WERI-Rb-1 (cell line): ENCODE results near the gene ZNF516.

Source experiments
- DNase-seq: peaks from one replicate; pipeline ENCODE4 v3.0.0-alpha.2; 2020
- H3K27ac ChIP-seq: fragments of 250-450 bp; sonication (Bioruptor Pico); 2 replicates; pipeline ENCODE4 v1.5.1; 2020; ENCODE audit warnings: mild to moderate bottlenecking, moderate library complexity
- H3K27me3 ChIP-seq: fragments of 250-450 bp; sonication (Bioruptor Pico); 2 replicates; pipeline ENCODE4 v1.5.1; 2021; ENCODE audit warnings: mild to moderate bottlenecking, low read depth, moderate library complexity; ENCODE audit not compliant: insufficient read depth, severe bottlenecking
- H3K36me3 ChIP-seq: fragments of 250-450 bp; sonication (Bioruptor Pico); 2 replicates; pipeline ENCODE4 v1.5.1; 2020; ENCODE audit warnings: mild to moderate bottlenecking, moderate library complexity
- H3K4me3 ChIP-seq: 2 replicates; pipeline ENCODE4 v1.5.1; 2011; ENCODE audit warnings: low read depth, mild to moderate bottlenecking, control low read depth, low read length
- H3K9me3 ChIP-seq: fragments of 250-450 bp; sonication (Bioruptor Pico); 2 replicates; pipeline ENCODE4 v1.5.1; 2021; ENCODE audit warnings: mild to moderate bottlenecking, moderate library complexity; ENCODE audit not compliant: severe bottlenecking
- TF ChIP-seq, protein P1 (sequence below): IDR thresholded peaks from 2 replicates; pipeline ENCODE4 v1.5.1; 2011; ENCODE audit warnings: low read depth, mild to moderate bottlenecking, control low read depth, inconsistent platforms, low read length

Gene ZNF516

DNA sequence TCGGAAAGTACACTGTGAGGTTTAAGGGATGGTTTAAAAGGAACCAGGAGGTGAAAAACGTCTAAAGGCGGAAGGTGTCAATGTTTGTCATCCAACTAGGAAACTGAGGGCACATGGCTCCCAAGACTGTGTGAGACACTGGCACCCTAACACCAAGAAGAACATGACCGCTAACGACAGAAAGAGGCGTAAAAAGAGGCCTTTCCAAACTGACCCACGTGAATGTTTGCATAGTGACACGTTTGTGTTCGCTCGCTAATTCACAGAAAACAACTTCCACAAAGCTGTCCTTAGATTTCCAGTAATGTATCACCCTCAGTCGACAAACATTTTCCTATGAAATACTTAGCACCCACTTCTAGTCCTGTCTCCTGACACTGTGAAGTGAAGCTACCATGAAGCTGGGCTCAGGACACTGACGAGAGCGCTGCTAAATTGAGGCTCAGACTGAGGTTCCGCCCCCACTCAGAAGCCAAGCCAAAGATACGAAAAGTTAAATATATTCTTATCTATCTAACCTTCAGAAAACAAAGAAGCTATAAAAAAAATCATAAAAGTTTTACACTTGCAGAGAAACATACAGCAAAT is 86.5 kb downstream of the ZNF516 start:
- TF ChIP-seq, protein P1, sequence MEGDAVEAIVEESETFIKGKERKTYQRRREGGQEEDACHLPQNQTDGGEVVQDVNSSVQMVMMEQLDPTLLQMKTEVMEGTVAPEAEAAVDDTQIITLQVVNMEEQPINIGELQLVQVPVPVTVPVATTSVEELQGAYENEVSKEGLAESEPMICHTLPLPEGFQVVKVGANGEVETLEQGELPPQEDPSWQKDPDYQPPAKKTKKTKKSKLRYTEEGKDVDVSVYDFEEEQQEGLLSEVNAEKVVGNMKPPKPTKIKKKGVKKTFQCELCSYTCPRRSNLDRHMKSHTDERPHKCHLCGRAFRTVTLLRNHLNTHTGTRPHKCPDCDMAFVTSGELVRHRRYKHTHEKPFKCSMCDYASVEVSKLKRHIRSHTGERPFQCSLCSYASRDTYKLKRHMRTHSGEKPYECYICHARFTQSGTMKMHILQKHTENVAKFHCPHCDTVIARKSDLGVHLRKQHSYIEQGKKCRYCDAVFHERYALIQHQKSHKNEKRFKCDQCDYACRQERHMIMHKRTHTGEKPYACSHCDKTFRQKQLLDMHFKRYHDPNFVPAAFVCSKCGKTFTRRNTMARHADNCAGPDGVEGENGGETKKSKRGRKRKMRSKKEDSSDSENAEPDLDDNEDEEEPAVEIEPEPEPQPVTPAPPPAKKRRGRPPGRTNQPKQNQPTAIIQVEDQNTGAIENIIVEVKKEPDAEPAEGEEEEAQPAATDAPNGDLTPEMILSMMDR = no peak

DNA sequence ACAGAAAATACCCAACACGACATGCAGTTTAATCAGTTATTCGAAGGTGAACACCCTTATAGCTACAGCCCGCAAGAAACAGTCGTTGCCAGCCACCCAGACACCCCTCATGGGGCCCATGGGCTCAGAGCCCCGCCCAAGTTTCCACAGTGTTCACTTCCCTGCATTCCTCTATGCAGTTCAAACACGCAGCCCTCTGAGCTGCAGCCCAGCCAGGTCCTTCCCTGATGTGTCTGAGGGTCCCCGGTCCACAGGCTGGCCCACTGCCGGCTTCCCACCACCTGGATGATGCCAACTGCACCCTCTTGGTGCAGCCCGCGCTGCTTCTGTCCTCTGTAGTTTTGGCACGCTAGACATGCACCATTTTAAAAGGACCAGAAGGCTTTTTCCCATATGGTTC is 87.4 kb downstream of the ZNF516 start:
- no peaks in the 10 kb centered on the region for H3K27me3 ChIP-seq
- no peaks in the 10 kb centered on the region for H3K9me3 ChIP-seq
- H3K4me3 ChIP-seq = no peak overlapping the region
- peaks cover 37% of the 10 kb centered on the region for H3K36me3 ChIP-seq
- no peak for DNase-seq
- H3K27ac ChIP-seq = no peak overlapping the region
- TF ChIP-seq, protein P1 = no peak

More for the DNA sequence above, 86.5 kb downstream of the ZNF516 start:
- Histone ChIP-seq H3K27ac (no peak overlapping the region), H3K9me3 (no peaks in the 10 kb centered on the region), H3K27me3 (no peaks in the 10 kb centered on the region), H3K4me3 (no peak overlapping the region), H3K36me3 (peaks cover 33% of the 10 kb centered on the region)
- no peak for DNase-seq

DNA sequence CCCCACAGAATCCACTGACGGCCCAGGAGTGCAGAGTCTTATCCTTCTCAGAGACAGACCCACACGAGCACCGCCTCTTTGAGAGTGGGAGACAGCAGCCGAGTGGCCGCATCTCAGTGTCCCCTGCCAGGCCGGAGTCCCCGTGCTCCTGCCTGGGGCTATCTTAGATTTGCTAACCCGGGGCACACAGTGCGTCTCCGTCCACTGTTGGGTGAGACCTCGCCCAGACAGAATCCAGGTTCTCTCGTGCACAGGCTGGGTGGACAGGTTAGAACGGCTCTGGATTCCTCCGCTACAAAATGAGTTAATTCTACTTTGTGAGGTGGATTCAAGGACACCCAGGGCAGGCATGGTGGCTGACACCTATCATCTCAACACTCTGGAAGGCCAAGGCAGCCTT is 88.3 kb downstream of the ZNF516 start:
- no peak overlapping the region for H3K27ac ChIP-seq
- H3K36me3 ChIP-seq = peaks cover 43% of the 10 kb centered on the region
- TF ChIP-seq, protein P1 = no peak
- DNase-seq = no peak
- no peaks in the 10 kb centered on the region for H3K9me3 ChIP-seq
- H3K4me3 ChIP-seq = no peak overlapping the region
- no peaks in the 10 kb centered on the region for H3K27me3 ChIP-seq

DNA sequence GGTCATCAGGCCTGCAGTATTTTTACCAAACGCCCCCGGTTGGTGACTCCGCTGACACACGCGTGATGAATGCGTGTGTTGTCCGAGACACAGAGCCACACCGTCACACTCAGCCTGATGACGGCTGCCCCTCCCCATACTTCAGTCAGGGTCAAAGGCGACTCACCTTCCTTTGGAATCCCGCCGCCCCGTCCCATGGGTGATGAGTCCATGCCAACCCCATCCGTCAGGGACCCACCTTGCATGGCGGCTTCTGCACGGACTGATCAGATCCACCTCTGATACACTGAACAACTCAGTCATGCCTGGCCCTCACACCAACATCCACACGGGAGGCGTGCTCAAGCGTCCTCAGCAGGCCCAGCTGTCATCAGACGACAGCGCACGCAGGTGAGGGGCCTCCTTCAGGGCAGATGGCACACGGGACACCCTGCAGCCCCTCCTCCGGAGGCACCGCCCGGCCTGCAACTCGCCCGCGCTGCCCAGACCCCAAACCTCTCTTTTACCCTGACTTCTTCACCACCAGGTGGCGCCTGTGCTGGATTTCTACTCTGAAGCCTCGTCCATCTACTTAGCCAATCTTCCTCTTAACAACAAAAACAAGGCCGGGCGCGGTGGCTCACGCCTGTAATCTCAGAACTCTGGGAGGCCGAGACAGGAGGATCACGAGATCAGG is 89.2 kb downstream of the ZNF516 start:
- H3K4me3 ChIP-seq = no peak overlapping the region
- no peaks in the 10 kb centered on the region for H3K9me3 ChIP-seq
- TF ChIP-seq, protein P1 = peak; percentile 69
- H3K27me3 ChIP-seq = no peaks in the 10 kb centered on the region
- H3K36me3 ChIP-seq = peaks cover 42% of the 10 kb centered on the region
- peak; percentile 85 for DNase-seq
- no peak overlapping the region for H3K27ac ChIP-seq

DNA sequence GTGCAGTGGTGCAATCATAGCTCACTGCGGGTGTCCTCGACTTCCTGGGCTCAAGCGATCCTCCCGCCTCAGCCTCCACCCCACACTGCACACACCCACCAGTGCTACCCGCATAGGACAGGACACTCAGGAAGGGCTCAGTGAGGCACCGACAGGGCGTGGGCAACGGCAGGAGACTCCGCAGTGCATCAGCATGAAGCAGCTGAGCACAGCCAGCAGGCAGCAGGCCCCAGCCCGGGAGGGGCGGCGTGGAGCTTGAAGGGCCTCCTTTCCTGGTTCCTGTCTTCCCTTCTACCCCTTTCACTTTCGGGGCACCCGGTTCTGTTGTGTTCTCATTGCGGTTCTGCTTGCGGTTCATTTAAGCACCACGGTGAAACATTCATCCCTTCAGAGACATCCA is 89.8 kb downstream of the ZNF516 start:
- TF ChIP-seq, protein P1 = no peak
- Histone ChIP-seq H3K36me3 (peaks cover 38% of the 10 kb centered on the region), H3K27me3 (no peaks in the 10 kb centered on the region), H3K27ac (no peak overlapping the region), H3K9me3 (no peaks in the 10 kb centered on the region), H3K4me3 (no peak overlapping the region)
- DNase-seq = no peak
